ENCODE measurements around the gene ADCY9.

ADCY9 gene

GRCh38 chr16:4021916-4022315 lies 94.3 kb downstream of the ADCY9 start:
- no peak for DNase-seq

- DNase-seq = no peak
Observed at GRCh38 chr16:4021070-4021779, 95.0 kb downstream of the ADCY9 start.

GRCh38 chr16:4019371-4019791 lies 96.9 kb downstream of the ADCY9 start:
- DNase-seq = no peak

GRCh38 chr16:4018391-4018790 lies 97.9 kb downstream of the ADCY9 start:
- no peak for DNase-seq

GRCh38 chr16:4017807-4018206 lies 98.4 kb downstream of the ADCY9 start:
- no peak for DNase-seq

- DNase-seq = no peak
Observed at GRCh38 chr16:4016658-4017057, 99.6 kb downstream of the ADCY9 start.

GRCh38 chr16:4016005-4016352 lies 100.3 kb downstream of the ADCY9 start:
- DNase-seq = no peak

GRCh38 chr16:4015275-4016004 lies 100.8 kb downstream of the ADCY9 start:
- peak; percentile 44 for DNase-seq

- no peak for DNase-seq
Observed at GRCh38 chr16:4011940-4012629, 104.2 kb downstream of the ADCY9 start.

- DNase-seq = peak; percentile 8
Observed at GRCh38 chr16:4011225-4011939, 104.9 kb downstream of the ADCY9 start.

GRCh38 chr16:4010225-4011158 lies 105.8 kb downstream of the ADCY9 start:
- no peak for DNase-seq

GRCh38 chr16:4009177-4009576 lies 107.1 kb downstream of the ADCY9 start:
- DNase-seq = no peak

- no peak for DNase-seq
Observed at GRCh38 chr16:4008116-4008515, 108.1 kb downstream of the ADCY9 start.

GRCh38 chr16:4006397-4006999 lies 109.7 kb downstream of the ADCY9 start:
- no peak for DNase-seq

GRCh38 chr16:4005731-4006130 lies 110.5 kb downstream of the ADCY9 start:
- DNase-seq = no peak

- no peak for DNase-seq
Observed at GRCh38 chr16:4005281-4005680, 111.0 kb downstream of the ADCY9 start.

- no peak for DNase-seq
Observed at GRCh38 chr16:4004206-4004605, 112.0 kb downstream of the ADCY9 start.

GRCh38 chr16:4003576-4003975 lies 112.7 kb downstream of the ADCY9 start:
- no peak for DNase-seq

GRCh38 chr16:4003166-4003565 lies 113.1 kb downstream of the ADCY9 start:
- DNase-seq = no peak

GRCh38 chr16:4002121-4002520 lies 114.1 kb downstream of the ADCY9 start:
- DNase-seq = no peak

GRCh38 chr16:3999479-4000325 lies 116.5 kb downstream of the ADCY9 start:
- DNase-seq = no peak

All from kidney glomerular epithelial cell (primary cell).